ENCODE measurements around the gene LRSAM1.

DNA sequence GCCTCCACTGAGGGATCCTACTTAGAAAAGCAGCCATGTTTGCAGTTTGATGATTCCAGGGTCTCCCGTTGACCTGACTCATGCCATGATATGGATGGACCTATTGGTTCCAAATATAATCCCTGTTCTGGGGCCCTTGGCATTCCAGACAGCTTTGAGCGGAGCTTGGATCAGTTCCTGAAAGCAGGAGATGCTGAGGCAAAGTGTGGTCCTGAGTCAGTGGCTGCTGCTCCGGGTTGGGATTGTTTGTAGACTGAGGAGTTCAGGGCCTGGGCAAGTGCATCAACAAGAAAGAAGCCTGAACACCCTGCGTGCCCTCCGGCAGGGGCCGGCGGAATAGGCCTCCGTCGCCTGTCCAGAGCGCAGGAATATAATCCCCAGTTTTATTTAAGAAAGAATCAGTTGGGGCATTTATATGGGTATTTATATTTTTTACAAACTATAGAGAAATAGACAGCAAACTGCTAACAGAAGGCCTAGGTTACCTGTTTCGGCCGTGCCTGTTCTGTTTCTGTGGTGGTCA, 50.6 kb downstream of the LRSAM1 start:
- TF ChIP-seq ZFP3 (CRISPR knock-in tag; IDR thresholded peaks at IDR 0.05), result no peak
- TF ChIP-seq, protein P1, sequence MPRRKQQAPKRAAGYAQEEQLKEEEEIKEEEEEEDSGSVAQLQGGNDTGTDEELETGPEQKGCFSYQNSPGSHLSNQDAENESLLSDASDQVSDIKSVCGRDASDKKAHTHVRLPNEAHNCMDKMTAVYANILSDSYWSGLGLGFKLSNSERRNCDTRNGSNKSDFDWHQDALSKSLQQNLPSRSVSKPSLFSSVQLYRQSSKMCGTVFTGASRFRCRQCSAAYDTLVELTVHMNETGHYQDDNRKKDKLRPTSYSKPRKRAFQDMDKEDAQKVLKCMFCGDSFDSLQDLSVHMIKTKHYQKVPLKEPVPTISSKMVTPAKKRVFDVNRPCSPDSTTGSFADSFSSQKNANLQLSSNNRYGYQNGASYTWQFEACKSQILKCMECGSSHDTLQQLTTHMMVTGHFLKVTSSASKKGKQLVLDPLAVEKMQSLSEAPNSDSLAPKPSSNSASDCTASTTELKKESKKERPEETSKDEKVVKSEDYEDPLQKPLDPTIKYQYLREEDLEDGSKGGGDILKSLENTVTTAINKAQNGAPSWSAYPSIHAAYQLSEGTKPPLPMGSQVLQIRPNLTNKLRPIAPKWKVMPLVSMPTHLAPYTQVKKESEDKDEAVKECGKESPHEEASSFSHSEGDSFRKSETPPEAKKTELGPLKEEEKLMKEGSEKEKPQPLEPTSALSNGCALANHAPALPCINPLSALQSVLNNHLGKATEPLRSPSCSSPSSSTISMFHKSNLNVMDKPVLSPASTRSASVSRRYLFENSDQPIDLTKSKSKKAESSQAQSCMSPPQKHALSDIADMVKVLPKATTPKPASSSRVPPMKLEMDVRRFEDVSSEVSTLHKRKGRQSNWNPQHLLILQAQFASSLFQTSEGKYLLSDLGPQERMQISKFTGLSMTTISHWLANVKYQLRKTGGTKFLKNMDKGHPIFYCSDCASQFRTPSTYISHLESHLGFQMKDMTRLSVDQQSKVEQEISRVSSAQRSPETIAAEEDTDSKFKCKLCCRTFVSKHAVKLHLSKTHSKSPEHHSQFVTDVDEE (CRISPR knock-in tag; IDR thresholded peaks at IDR 0.05), result no peak
- TF ChIP-seq GLIS3 (CRISPR knock-in tag; IDR thresholded peaks at IDR 0.05), result no peak
- TF ChIP-seq, protein P2, sequence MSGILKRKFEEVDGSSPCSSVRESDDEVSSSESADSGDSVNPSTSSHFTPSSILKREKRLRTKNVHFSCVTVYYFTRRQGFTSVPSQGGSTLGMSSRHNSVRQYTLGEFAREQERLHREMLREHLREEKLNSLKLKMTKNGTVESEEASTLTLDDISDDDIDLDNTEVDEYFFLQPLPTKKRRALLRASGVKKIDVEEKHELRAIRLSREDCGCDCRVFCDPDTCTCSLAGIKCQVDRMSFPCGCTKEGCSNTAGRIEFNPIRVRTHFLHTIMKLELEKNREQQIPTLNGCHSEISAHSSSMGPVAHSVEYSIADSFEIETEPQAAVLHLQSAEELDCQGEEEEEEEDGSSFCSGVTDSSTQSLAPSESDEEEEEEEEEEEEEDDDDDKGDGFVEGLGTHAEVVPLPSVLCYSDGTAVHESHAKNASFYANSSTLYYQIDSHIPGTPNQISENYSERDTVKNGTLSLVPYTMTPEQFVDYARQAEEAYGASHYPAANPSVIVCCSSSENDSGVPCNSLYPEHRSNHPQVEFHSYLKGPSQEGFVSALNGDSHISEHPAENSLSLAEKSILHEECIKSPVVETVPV (CRISPR knock-in tag; IDR thresholded peaks at IDR 0.05), result no peak
- TF ChIP-seq SNAI2 (CRISPR knock-in tag; IDR thresholded peaks at IDR 0.05), result no peak
- TF ChIP-seq ZNF565 (CRISPR knock-in tag; conservative IDR thresholded peaks at IDR 0.05; ENCODE audit: low read depth), result no peak
- no peak for TF ChIP-seq RARB (CRISPR knock-in tag; IDR thresholded peaks at IDR 0.05)
- TF ChIP-seq, protein P3, sequence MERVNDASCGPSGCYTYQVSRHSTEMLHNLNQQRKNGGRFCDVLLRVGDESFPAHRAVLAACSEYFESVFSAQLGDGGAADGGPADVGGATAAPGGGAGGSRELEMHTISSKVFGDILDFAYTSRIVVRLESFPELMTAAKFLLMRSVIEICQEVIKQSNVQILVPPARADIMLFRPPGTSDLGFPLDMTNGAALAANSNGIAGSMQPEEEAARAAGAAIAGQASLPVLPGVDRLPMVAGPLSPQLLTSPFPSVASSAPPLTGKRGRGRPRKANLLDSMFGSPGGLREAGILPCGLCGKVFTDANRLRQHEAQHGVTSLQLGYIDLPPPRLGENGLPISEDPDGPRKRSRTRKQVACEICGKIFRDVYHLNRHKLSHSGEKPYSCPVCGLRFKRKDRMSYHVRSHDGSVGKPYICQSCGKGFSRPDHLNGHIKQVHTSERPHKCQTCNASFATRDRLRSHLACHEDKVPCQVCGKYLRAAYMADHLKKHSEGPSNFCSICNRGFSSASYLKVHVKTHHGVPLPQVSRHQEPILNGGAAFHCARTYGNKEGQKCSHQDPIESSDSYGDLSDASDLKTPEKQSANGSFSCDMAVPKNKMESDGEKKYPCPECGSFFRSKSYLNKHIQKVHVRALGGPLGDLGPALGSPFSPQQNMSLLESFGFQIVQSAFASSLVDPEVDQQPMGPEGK (CRISPR knock-in tag; IDR thresholded peaks at IDR 0.05; ENCODE audit: borderline replicate concordance), result no peak
- TF ChIP-seq ARNTL (CRISPR knock-in tag; IDR thresholded peaks at IDR 0.05; ENCODE audit: borderline replicate concordance, low read depth), result no peak

Measured in SK-N-SH treated with all-trans-retinoic acid at 6 μM for 48 hours (cell line).